Uterus (tissue), 4 donors: ENCODE data around the gene EIF1. TPM values are rescaled to one million over a fixed set of nuclear protein-coding genes. Genes with fewer than 3 reads are reported as not detected.

Source experiments
- DNase-seq, 2 donors: peaks; one replicate each; pipeline ENCODE4 v3.0.0-alpha.2; 2019 to 2020
- H3K27ac ChIP-seq, 2 donors: fragments of 200-600 bp; sonication (generic); 1 replicate in 1 of 2; 2 replicates in 1 of 2; pipeline ENCODE4 v1.5.1; 2016 to 2018
- H3K27me3 ChIP-seq, 2 donors: fragments of 200-600 bp; sonication (generic); one replicate each; pipeline ENCODE4 v1.5.1; 2018 to 2019; ENCODE audit warnings: control low read depth in 1 of 2
- H3K36me3 ChIP-seq, 2 donors: fragments of 200-600 bp; sonication (generic); one replicate each; pipeline ENCODE4 v1.5.1; 2019; ENCODE audit warnings: control low read depth in 1 of 2
- H3K4me1 ChIP-seq, 2 donors: fragments of 200-600 bp; sonication (generic); one replicate each; pipeline ENCODE4 v1.5.1; 2018 to 2019; ENCODE audit warnings: control low read depth in 1 of 2
- H3K4me3 ChIP-seq, 2 donors: fragments of 200-600 bp; sonication (generic); 1 replicate in 1 of 2; 2 replicates in 1 of 2; pipeline ENCODE4 v1.5.1; 2018 to 2019; ENCODE audit warnings: mild to moderate bottlenecking in 1 of 2
- H3K9me3 ChIP-seq, 2 donors: fragments of 200-600 bp; sonication (generic); one replicate each; pipeline ENCODE4 v1.5.1; 2019; ENCODE audit warnings: control low read depth in 1 of 2
- POLR2A ChIP-seq, 2 donors: fragments of 450-650 bp; IDR thresholded peaks; one replicate each; pipeline ENCODE4 v1.6.1; 2016; ENCODE audit warnings: antibody characterized with exemption in 2 of 2, mild to moderate bottlenecking in 1 of 2, moderate library complexity in 1 of 2
- intact Hi-C: fragments of 100-400 bp; cut with DNase I; formaldehyde crosslinking; loops from one replicate; pipeline ENCODE4 v1.15.1; 2023; ENCODE audit warnings: low total_unique reads
- total RNA-seq, 4 donors: library from RNA; depleted of rRNA in 3 of 4; stranded (reverse); fragments of >200 nt in 3 of 4; gene quantifications; one replicate each; pipeline versions ENCODE4 v1.1.0 to v1.2.4, GENCODE V29; 2014 to 2023
- TF ChIP-seq, protein P1 (sequence below), 4 experiments: fragments of 200-600 bp in 2 of 4; fragments of 450-650 bp in 2 of 4; sonication (generic) in 2 of 4; IDR thresholded peaks; one replicate each; pipeline ENCODE4 v1.5.1; 2016 to 2019; ENCODE audit warnings: antibody characterized with exemption in 4 of 4, mild to moderate bottlenecking in 2 of 4, moderate library complexity in 1 of 4
- donor health status: DM: yes; HTN: yes; CAD: no.

The EIF1 gene
- total RNA-seq, 4 donors from 2014 or later, result 83.5 to 796 (median 199) TPM

DNA sequence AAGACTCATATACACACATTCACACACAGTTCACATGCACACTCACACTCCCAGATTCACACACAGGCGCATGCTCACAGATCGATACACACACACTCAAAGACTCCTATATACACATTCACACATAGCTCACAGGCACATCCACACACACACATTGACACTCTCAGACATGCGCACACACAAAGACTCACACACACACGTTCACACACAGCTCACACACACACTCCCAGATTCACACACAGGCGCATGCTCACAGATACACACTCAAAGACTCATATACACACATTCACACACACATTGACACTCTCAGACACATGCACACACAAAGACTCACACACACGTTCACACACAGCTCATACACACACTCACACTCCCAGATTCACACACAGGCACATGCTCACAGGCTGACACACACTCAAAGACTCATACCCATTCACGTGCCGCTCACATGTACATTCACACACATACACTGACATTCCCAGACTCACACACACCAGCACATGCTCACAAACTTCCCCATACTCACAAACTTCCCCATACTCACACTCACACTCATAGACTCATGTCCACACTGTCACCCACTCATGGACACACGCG is 38.7 kb upstream of the EIF1 start:
- Histone ChIP-seq H3K36me3 (no peaks in the 10 kb centered on the region), H3K27ac (no peak overlapping the region), H3K4me1 (no peaks in the 10 kb centered on the region), H3K27me3 (no peaks in the 10 kb centered on the region), H3K9me3 (no peaks in the 10 kb centered on the region), H3K4me3 (no peak overlapping the region)
- TF ChIP-seq, protein P1, sequence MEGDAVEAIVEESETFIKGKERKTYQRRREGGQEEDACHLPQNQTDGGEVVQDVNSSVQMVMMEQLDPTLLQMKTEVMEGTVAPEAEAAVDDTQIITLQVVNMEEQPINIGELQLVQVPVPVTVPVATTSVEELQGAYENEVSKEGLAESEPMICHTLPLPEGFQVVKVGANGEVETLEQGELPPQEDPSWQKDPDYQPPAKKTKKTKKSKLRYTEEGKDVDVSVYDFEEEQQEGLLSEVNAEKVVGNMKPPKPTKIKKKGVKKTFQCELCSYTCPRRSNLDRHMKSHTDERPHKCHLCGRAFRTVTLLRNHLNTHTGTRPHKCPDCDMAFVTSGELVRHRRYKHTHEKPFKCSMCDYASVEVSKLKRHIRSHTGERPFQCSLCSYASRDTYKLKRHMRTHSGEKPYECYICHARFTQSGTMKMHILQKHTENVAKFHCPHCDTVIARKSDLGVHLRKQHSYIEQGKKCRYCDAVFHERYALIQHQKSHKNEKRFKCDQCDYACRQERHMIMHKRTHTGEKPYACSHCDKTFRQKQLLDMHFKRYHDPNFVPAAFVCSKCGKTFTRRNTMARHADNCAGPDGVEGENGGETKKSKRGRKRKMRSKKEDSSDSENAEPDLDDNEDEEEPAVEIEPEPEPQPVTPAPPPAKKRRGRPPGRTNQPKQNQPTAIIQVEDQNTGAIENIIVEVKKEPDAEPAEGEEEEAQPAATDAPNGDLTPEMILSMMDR (IDR thresholded peaks at IDR 0.05), result no peak
- TF ChIP-seq POLR2A (IDR thresholded peaks at IDR 0.05), result no peak
- no peak for DNase-seq
- intact Hi-C loops, result loop anchor here (5.0 to 10.0 kb wide), 2 partner anchors 98 to 795 kb away; no protein-coding TSS in a partner anchor

DNA sequence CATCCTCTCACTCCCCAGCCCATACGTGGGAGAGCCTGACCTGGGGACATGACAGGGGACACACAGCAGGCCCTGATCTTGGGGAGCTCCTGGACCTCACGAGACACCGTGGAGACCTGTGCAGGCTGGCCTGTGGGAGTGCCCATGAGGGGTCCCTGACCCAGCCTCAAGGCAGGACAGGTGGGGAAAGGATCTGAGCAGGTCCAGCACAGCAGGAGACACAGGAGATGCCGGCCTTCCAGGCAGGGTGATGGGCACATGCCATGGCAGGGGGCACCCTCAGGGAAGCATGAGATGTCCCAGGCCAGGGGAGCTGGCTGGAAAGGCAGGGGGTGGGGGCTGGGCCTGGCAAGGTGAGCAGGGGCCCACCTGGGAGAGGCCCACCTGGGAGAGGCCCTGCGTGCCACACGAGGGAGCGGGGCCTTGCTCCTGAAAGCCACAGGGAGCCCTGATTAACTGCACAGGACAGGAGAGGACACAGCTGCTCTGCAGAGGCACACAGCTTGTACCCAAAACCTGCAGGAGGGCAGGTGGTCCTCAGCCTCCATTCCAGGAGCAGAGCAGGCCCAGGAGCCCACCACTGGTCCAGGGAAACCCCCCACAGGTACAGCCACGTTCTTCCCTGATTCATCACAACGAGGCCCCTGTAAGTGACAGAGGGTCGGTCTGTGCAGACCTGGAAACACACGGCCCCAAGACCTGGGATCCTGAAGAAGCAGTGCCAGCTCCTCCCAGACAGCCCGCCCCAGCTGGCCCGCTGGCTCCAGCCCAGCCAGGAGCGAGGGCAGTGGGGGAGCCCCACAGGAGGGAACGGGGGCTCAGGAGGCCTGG is 37.7 kb upstream of the EIF1 start:
- no peak overlapping the region for H3K27ac ChIP-seq
- no peak overlapping the region for H3K4me3 ChIP-seq
- TF ChIP-seq, protein P1 (IDR thresholded peaks at IDR 0.05), result no peak
- no peak for TF ChIP-seq POLR2A (IDR thresholded peaks at IDR 0.05)
- H3K36me3 ChIP-seq, result no peaks in the 10 kb centered on the region
- no peaks in the 10 kb centered on the region for H3K9me3 ChIP-seq
- intact Hi-C loops, result no loop called here
- H3K27me3 ChIP-seq, result no peaks in the 10 kb centered on the region
- no peaks in the 10 kb centered on the region for H3K4me1 ChIP-seq
- no peak for DNase-seq

- Histone ChIP-seq H3K9me3 (no peaks in the 10 kb centered on the region), H3K27me3 (no peaks in the 10 kb centered on the region), H3K4me1 (no peaks in the 10 kb centered on the region), H3K27ac (no peak overlapping the region), H3K36me3 (no peaks in the 10 kb centered on the region), H3K4me3 (no peak overlapping the region)
- no peak for DNase-seq
- intact Hi-C loops, result no loop called here
- TF ChIP-seq, protein P1 (IDR thresholded peaks at IDR 0.05), result no peak
- TF ChIP-seq POLR2A (IDR thresholded peaks at IDR 0.05), result no peak
These were observed 36.8 kb upstream of the EIF1 start for GRCh38 chr17:41651625-41652460.

GRCh38 chr17:41652461-41652970 is 36.2 kb upstream of the EIF1 start:
- intact Hi-C loops, result no loop called here
- DNase-seq, result no peak
- no peaks in the 10 kb centered on the region for H3K36me3 ChIP-seq
- H3K9me3 ChIP-seq, result no peaks in the 10 kb centered on the region
- no peak overlapping the region for H3K4me3 ChIP-seq
- TF ChIP-seq, protein P1 (IDR thresholded peaks at IDR 0.05), result no peak
- TF ChIP-seq POLR2A (IDR thresholded peaks at IDR 0.05), result no peak
- no peaks in the 10 kb centered on the region for H3K27me3 ChIP-seq
- no peak overlapping the region for H3K27ac ChIP-seq
- H3K4me1 ChIP-seq, result no peaks in the 10 kb centered on the region
